Activated CD8-positive, alpha-beta T cell treated with anti-CD3 and anti-CD28 coated beads for 36 hours (primary cell): Measurements from ENCODE around the gene TUBGCP2. TPM values are rescaled to one million over a fixed set of nuclear protein-coding genes. Genes with fewer than 3 reads are reported as not detected.

Source experiments
- ATAC-seq: fragments of 200-7000 bp; cut with Tn5 transposase; one replicate; pipeline ENCODE4 v1.10.0; 2021; ENCODE audit warnings: mild to moderate bottlenecking, moderate library complexity
- CTCF ChIA-PET: fragments of 350-600 bp; sonication (Branson Sonifier 250); formaldehyde crosslinking; loops from one replicate; lab custom pipeline; 2021; ENCODE audit warnings: antibody characterized with exemption; lab: Charles Lee
- POLR2A ChIA-PET: fragments of 350-600 bp; sonication (Branson Sonifier 250); formaldehyde crosslinking; loops from one replicate; lab custom pipeline; 2021; ENCODE audit warnings: antibody characterized with exemption; lab: Charles Lee
- DNase-seq: peaks from one replicate; pipeline ENCODE4 v3.0.0-alpha.2; 2020
- H3K27ac Mint-ChIP-seq: one replicate; pipeline ENCODE4 v1.8.0; 2021; ENCODE audit warnings: mild to moderate bottlenecking, mixed read lengths
- H3K27me3 Mint-ChIP-seq: one replicate; pipeline ENCODE4 v1.8.0; 2021; ENCODE audit warnings: mixed read lengths
- H3K36me3 Mint-ChIP-seq: one replicate; pipeline ENCODE4 v1.8.0; 2021; ENCODE audit warnings: low read depth, mixed read lengths
- H3K4me1 Mint-ChIP-seq: one replicate; pipeline ENCODE4 v1.8.0; 2021; ENCODE audit warnings: low read depth, mixed read lengths
- H3K4me3 Mint-ChIP-seq: one replicate; pipeline ENCODE4 v1.8.0; 2021; ENCODE audit warnings: mild to moderate bottlenecking, moderate library complexity, mixed read lengths
- H3K9me3 Mint-ChIP-seq: one replicate; pipeline ENCODE4 v1.8.0; 2021; ENCODE audit warnings: mixed read lengths
- CTCF ChIP-seq: fragments of 200-600 bp; IDR thresholded peaks from one replicate; pipeline ENCODE4 v1.8.0; 2022; ENCODE audit warnings: antibody characterized with exemption, mild to moderate bottlenecking
- intact Hi-C: fragments of 100-400 bp; cut with micrococcal nuclease; formaldehyde crosslinking; loops from one replicate; pipeline ENCODE4 v1.10.0; 2022
- total RNA-seq, 2 experiments: library from RNA; stranded (reverse); gene quantifications; one replicate each; pipeline ENCODE4 v1.2.3, GENCODE V29; 2021

TUBGCP2 gene
- total RNA-seq, 2 experiments from 2014 or later = 54.1 to 57.5 TPM

DNA sequence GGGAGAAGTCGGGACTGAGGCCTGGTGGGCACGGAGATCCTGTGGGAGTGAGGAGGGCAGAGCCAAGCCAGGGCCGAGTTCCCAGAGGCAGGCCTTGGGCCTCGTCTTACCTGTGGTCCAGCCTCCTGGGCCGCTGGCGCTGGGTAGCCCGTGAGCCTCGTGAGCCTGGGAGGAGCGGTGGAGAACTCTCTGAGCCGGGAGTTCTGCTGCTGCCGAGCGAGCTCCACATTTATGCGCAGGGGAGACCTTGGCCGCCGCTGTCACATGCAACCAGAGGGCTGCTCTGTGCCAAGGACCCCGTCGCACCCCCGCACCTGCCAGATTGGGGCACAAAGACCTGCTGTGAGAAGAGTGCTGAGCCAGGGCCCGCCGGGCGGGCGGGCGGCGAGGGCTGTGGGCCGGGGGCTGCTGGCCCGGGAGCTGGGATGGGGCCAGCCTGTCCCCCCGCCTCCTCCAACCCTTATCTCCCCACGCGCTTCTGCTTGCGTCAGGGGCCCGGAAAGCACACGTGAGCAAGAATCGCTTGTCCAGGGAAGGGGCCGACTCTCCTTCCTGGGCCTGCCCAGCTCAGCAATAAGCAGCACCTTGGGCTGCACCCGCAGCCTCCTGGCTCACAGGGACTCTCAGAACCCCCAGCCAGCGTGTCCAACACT is 60.9 kb downstream of the TUBGCP2 start:
- DNase-seq (no peak), ATAC-seq (no peak)
- H3K36me3 Mint-ChIP-seq = no peaks in the 10 kb centered on the region
- ChIA-PET POLR2A (interaction anchor here (1.7 kb wide), 1 partner anchor 9 kb away, joined by 4 read pairs; no protein-coding TSS in a partner anchor), CTCF (interaction anchor here (1.0 to 1.5 kb wide), 3 partner anchors 15 to 71 kb away, joined by 3 read pairs; no protein-coding TSS in a partner anchor)
- intact Hi-C loops = no loop called here
- H3K27me3 Mint-ChIP-seq = peaks cover 6% of the 10 kb centered on the region
- no peaks in the 10 kb centered on the region for H3K4me1 Mint-ChIP-seq
- no peaks in the 10 kb centered on the region for H3K9me3 Mint-ChIP-seq
- no peak for TF ChIP-seq CTCF
- no peak overlapping the region for H3K27ac Mint-ChIP-seq
- no peak overlapping the region for H3K4me3 Mint-ChIP-seq

GRCh38 chr10:133246236-133246626 is 62.4 kb downstream of the TUBGCP2 start:
- H3K9me3 Mint-ChIP-seq = no peaks in the 10 kb centered on the region
- H3K4me1 Mint-ChIP-seq = peaks cover 10% of the 10 kb centered on the region
- DNase-seq = no peak
- intact Hi-C loops = no loop called here
- ChIA-PET CTCF (interaction anchor here (0.7 to 1.5 kb wide), 3 partner anchors 62 to 85 kb away, joined by 3 read pairs; no protein-coding TSS in a partner anchor), POLR2A (no interaction called here)
- H3K36me3 Mint-ChIP-seq = no peaks in the 10 kb centered on the region
- H3K27ac Mint-ChIP-seq = no peak overlapping the region
- no peak for TF ChIP-seq CTCF
- peaks cover 18% of the 10 kb centered on the region for H3K27me3 Mint-ChIP-seq
- ATAC-seq = no peak
- H3K4me3 Mint-ChIP-seq = no peak overlapping the region

- DNase-seq = no peak
- no peak for ATAC-seq
- H3K36me3 Mint-ChIP-seq = no peaks in the 10 kb centered on the region
- no peak for TF ChIP-seq CTCF
- no peak overlapping the region for H3K27ac Mint-ChIP-seq
- H3K9me3 Mint-ChIP-seq = no peaks in the 10 kb centered on the region
- no peak overlapping the region for H3K4me3 Mint-ChIP-seq
- H3K4me1 Mint-ChIP-seq = peaks cover 16% of the 10 kb centered on the region
- peaks cover 24% of the 10 kb centered on the region for H3K27me3 Mint-ChIP-seq
- intact Hi-C loops = no loop called here
- CTCF ChIA-PET = interaction anchor here (0.9 kb wide), 1 partner anchor 62 kb away, joined by 3 read pairs; no protein-coding TSS in a partner anchor
- POLR2A ChIA-PET = no interaction called here
These were observed 63.0 kb downstream of the TUBGCP2 start for GRCh38 chr10:133245439-133246235.

DNA sequence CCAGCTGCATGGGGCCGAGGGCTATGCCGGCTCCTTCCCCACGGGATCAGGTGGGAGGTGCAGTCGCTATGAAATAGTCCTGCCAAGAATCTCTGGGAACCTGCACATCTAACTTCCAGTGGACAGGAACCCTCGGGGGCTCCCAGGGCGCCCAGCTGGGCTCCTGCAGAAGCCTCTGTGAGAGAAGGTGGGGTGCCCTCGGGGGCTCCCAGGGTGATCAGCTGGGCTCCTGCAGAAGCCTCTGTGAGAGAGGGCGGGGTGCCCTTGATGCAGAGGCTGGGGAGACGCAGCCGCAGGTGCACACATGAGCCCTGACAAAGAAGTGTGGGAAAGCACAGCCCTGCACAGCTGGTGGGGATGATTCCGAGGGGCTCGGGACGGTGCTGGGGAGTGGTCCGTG is 65.1 kb downstream of the TUBGCP2 start:
- ChIA-PET POLR2A (no interaction called here), CTCF (no interaction called here)
- Mint-ChIP-seq H3K36me3 (no peaks in the 10 kb centered on the region), H3K4me3 (no peak overlapping the region), H3K27ac (no peak overlapping the region), H3K27me3 (peaks cover 35% of the 10 kb centered on the region), H3K4me1 (peaks cover 16% of the 10 kb centered on the region), H3K9me3 (no peaks in the 10 kb centered on the region)
- DNase-seq = no peak
- intact Hi-C loops = no loop called here
- ATAC-seq = no peak
- no peak for TF ChIP-seq CTCF
